GM13976 (cell line): ENCODE results near the gene IGFBP5.

ENCODE experiments used
- DNase-seq: peaks from one replicate; pipeline ENCODE4 v3.0.0; 2012; ENCODE audit warnings: low spot score
- in situ Hi-C: fragments of 300-500 bp; cut with MboI; formaldehyde crosslinking; loops from one replicate; pipeline ENCODE4 v1.12.0; 2022; ENCODE audit warnings: low sequenced_read_pairs, mixed read lengths, inconsistent platforms; ENCODE audit not compliant: unreplicated experiment
- TF ChIP-seq, protein P1 (sequence below): IDR thresholded peaks from 2 replicates; pipeline ENCODE4 v1.5.1; 2012; ENCODE audit warnings: borderline replicate concordance, mild to moderate bottlenecking; ENCODE audit not compliant: insufficient read depth; ENCODE audit errors: extremely low read depth, missing control alignments, control extremely low read depth

The IGFBP5 gene

DNA sequence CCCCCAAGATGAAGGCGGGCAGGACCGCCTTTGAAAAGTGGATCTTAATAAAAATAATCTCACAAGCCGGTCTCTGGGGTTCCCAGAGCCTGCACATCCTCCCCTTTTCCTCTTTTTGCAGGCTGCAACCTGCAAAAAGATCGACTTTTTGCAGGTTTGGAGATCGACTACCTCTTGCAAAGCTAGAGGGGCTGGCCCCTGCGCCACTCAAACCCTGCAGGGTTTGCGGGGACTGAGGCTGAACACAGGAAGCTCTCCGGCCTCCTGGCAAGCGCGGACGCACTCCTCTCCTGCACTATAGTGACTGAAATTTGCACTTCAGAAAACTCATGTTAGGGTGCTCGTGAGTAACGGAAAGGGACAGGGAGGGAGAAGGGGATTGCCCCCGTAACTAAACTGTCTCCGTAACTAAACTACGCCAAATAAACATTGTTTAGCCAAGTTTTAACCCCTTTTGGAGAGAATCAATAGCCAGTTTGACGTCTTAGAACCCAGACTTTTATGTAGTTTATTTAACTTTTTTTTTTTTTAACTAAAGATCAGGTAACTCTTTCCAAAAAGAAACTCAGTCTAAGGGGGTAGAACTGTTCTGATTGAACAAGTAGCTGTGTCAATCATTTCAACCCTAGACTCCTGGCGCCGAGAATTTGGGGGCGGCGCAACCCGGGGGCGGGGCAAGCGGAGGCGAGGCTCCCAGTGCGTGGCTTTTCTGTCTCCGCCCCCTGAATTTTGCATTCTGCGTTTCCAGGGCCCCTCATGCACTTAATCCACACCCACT lies 2.5 kb downstream of the IGFBP5 start:
- peak; percentile 82 for DNase-seq
- in situ Hi-C loops: loop anchor here (10.0 kb wide), 2 partner anchors 822 to 1022 kb away; no protein-coding TSS in a partner anchor
- TF ChIP-seq, protein P1, sequence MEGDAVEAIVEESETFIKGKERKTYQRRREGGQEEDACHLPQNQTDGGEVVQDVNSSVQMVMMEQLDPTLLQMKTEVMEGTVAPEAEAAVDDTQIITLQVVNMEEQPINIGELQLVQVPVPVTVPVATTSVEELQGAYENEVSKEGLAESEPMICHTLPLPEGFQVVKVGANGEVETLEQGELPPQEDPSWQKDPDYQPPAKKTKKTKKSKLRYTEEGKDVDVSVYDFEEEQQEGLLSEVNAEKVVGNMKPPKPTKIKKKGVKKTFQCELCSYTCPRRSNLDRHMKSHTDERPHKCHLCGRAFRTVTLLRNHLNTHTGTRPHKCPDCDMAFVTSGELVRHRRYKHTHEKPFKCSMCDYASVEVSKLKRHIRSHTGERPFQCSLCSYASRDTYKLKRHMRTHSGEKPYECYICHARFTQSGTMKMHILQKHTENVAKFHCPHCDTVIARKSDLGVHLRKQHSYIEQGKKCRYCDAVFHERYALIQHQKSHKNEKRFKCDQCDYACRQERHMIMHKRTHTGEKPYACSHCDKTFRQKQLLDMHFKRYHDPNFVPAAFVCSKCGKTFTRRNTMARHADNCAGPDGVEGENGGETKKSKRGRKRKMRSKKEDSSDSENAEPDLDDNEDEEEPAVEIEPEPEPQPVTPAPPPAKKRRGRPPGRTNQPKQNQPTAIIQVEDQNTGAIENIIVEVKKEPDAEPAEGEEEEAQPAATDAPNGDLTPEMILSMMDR: no peak

GRCh38 chr2:216690853-216691741 lies 4.3 kb downstream of the IGFBP5 start:
- TF ChIP-seq, protein P1: no peak
- in situ Hi-C loops: loop anchor here (10.0 kb wide), 2 partner anchors 824 to 1024 kb away; no protein-coding TSS in a partner anchor
- DNase-seq: peak; percentile 78

DNA sequence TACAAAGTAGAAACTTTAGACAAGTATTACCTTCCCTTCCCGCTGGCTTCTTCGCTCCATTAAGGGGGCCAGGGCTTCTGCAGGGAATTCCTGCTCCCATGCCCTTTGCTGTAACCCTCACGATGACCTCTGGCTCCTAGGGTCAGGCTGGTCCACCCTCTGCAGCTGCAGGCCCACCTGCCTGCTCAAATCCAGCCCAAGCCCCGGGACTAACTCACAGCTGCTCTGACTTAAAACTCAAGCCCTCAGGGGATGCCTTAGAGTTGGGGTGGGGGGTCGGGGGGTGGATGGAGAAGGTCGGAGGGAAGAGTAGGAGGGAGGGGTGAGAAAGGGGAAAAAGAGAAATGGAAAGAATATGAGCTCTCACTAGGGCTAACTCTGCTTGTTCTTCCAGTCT lies 4.9 kb downstream of the IGFBP5 start:
- TF ChIP-seq, protein P1: no peak
- in situ Hi-C loops: loop anchor here (10.0 kb wide), 2 partner anchors 824 to 1024 kb away; no protein-coding TSS in a partner anchor
- DNase-seq: no peak

DNA sequence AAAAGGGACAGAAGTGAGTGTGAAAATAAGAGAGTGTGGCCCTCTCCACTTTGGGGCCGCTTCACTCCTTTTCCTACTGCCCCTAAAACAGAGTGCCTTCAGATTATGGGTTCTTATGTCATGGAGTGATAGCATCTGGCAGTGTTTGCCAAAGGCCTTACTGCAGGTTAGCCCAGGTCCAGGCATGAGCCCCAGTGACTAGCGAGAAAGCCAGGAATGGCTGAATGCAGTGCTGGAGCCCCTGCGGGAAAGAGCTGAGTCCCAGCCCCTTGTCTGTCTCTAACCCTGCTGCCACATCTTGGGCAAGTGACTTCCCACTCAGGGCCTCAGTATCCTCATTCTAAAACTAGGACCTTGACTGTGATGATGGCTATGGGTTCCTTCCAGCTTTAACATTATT lies 6.0 kb downstream of the IGFBP5 start:
- in situ Hi-C loops: no loop called here
- TF ChIP-seq, protein P1: no peak
- no peak for DNase-seq

- DNase-seq: no peak
- TF ChIP-seq, protein P1: no peak
- in situ Hi-C loops: no loop called here
Observed at GRCh38 chr2:216688731-216689340, 6.5 kb downstream of the IGFBP5 start.

- in situ Hi-C loops: no loop called here
- no peak for DNase-seq
- TF ChIP-seq, protein P1: peak; percentile 36
Observed at GRCh38 chr2:216687646-216688045, 7.7 kb downstream of the IGFBP5 start.
